ENCODE measurements around the gene SOCS4.
"Not testable (repeated sequence)": the region's sequence is repeated elsewhere in the genome, so short reads cannot be mapped to it uniquely, and the experiment has no call there.

Gene SOCS4

GRCh38 chr14:55026793-55027561, at the start of gene SOCS4, which contains the start of gene WDHD1:
TSS of gene SOCS4 (plus strand) at chr14:55027236. CDS start at chr14:55043042, 15,806 bp downstream.
TSS of gene WDHD1 (minus strand) at chr14:55027099. CDS start at chr14:55026787, 312 bp downstream.
- H3K27ac Mint-ChIP-seq: peak within 1 kb of the TSS; percentile 98
- no peaks in the 10 kb centered on the region for H3K27me3 Mint-ChIP-seq
- DNase-seq (peak; percentile 98), ATAC-seq (peak; percentile 95)
- H3K4me1 Mint-ChIP-seq: peaks cover 53% of the 10 kb centered on the region
- H3K4me3 Mint-ChIP-seq: peak within 1 kb of the TSS; percentile 84 to 94
- no peaks in the 10 kb centered on the region for H3K9me3 Mint-ChIP-seq

GRCh38 chr14:54979039-54979438, 48.0 kb upstream of the SOCS4 start:
- Mint-ChIP-seq H3K27me3 (no peaks in the 10 kb centered on the region), H3K9me3 (no peaks in the 10 kb centered on the region), H3K27ac (no peak overlapping the region), H3K4me1 (no peaks in the 10 kb centered on the region), H3K4me3 (no peak overlapping the region)
- ATAC-seq: no peak
- no peak for DNase-seq

GRCh38 chr14:54981698-54982097, 45.3 kb upstream of the SOCS4 start:
- H3K9me3 Mint-ChIP-seq: no peaks in the 10 kb centered on the region
- ATAC-seq: no peak
- H3K27ac Mint-ChIP-seq: no peak overlapping the region
- H3K4me3 Mint-ChIP-seq: no peak overlapping the region
- no peaks in the 10 kb centered on the region for H3K27me3 Mint-ChIP-seq
- no peak for DNase-seq
- no peaks in the 10 kb centered on the region for H3K4me1 Mint-ChIP-seq

GRCh38 chr14:54985156-54985555, 41.9 kb upstream of the SOCS4 start:
- no peak overlapping the region for H3K27ac Mint-ChIP-seq
- H3K27me3 Mint-ChIP-seq: no peaks in the 10 kb centered on the region
- DNase-seq (no peak), ATAC-seq (no peak)
- H3K4me1 Mint-ChIP-seq: no peaks in the 10 kb centered on the region
- H3K9me3 Mint-ChIP-seq: no peaks in the 10 kb centered on the region
- H3K4me3 Mint-ChIP-seq: no peak overlapping the region

- DNase-seq (no peak), ATAC-seq (no peak)
- Mint-ChIP-seq H3K4me3 (no peak overlapping the region), H3K27me3 (no peaks in the 10 kb centered on the region), H3K4me1 (no peaks in the 10 kb centered on the region), H3K27ac (no peak overlapping the region), H3K9me3 (no peaks in the 10 kb centered on the region)
These were observed 26.7 kb upstream of the SOCS4 start for GRCh38 chr14:55000381-55000780.

GRCh38 chr14:55005071-55005470, 22.0 kb upstream of the SOCS4 start:
- DNase-seq (no peak), ATAC-seq (no peak)
- H3K27me3 Mint-ChIP-seq: no peaks in the 10 kb centered on the region
- no peaks in the 10 kb centered on the region for H3K9me3 Mint-ChIP-seq
- H3K4me3 Mint-ChIP-seq: no peak overlapping the region
- no peak overlapping the region for H3K27ac Mint-ChIP-seq
- no peaks in the 10 kb centered on the region for H3K4me1 Mint-ChIP-seq

- H3K4me1 Mint-ChIP-seq: peaks cover under 1% of the 10 kb centered on the region
- DNase-seq (no peak), ATAC-seq (no peak)
- no peak overlapping the region for H3K27ac Mint-ChIP-seq
- no peak overlapping the region for H3K4me3 Mint-ChIP-seq
- H3K27me3 Mint-ChIP-seq: no peaks in the 10 kb centered on the region
- H3K9me3 Mint-ChIP-seq: no peaks in the 10 kb centered on the region
These were observed 12.0 kb upstream of the SOCS4 start for GRCh38 chr14:55015006-55015405.

GRCh38 chr14:55019968-55020554, 7.0 kb upstream of the SOCS4 start:
- no peak for DNase-seq
- no peak for ATAC-seq
- Mint-ChIP-seq H3K27me3 (no peaks in the 10 kb centered on the region), H3K4me1 (peaks cover 24% of the 10 kb centered on the region), H3K9me3 (no peaks in the 10 kb centered on the region), H3K27ac (no peak overlapping the region), H3K4me3 (no peak overlapping the region)

- not testable (repeated sequence) for H3K4me3 Mint-ChIP-seq
These were observed 2.7 kb upstream of the SOCS4 start for GRCh38 chr14:55024365-55024764.

GRCh38 chr14:55025948-55026347, 1.1 kb upstream of the SOCS4 start:
- H3K27me3 Mint-ChIP-seq: no peaks in the 10 kb centered on the region
- peak overlapping the region; percentile 84 to 94 for H3K4me3 Mint-ChIP-seq
- H3K9me3 Mint-ChIP-seq: no peaks in the 10 kb centered on the region
- peaks cover 57% of the 10 kb centered on the region for H3K4me1 Mint-ChIP-seq
- no peak for ATAC-seq
- DNase-seq: no peak
- peak overlapping the region in 1 of 2 donors; percentile 98 for H3K27ac Mint-ChIP-seq

More at GRCh38 chr14:55024365-55024764, 2.7 kb upstream of the SOCS4 start:
- H3K9me3 Mint-ChIP-seq, H3K27ac Mint-ChIP-seq, DNase-seq, ATAC-seq, H3K27me3 Mint-ChIP-seq: not testable (repeated sequence)
- peaks cover 53% of the 10 kb centered on the region for H3K4me1 Mint-ChIP-seq

- Mint-ChIP-seq H3K4me3 (peak overlapping the region; percentile 84 to 94), H3K27ac (peak overlapping the region; percentile 98), H3K27me3 (no peaks in the 10 kb centered on the region), H3K9me3 (no peaks in the 10 kb centered on the region), H3K4me1 (peaks cover 57% of the 10 kb centered on the region)
- ATAC-seq (no peak), DNase-seq (no peak)
These were observed 619 bp upstream of the SOCS4 start for GRCh38 chr14:55026441-55026792.

- H3K4me3 Mint-ChIP-seq: peak overlapping the region; percentile 84 to 94
- H3K27ac Mint-ChIP-seq: peak overlapping the region; percentile 45 to 98
- no peaks in the 10 kb centered on the region for H3K9me3 Mint-ChIP-seq
- no peaks in the 10 kb centered on the region for H3K27me3 Mint-ChIP-seq
- peaks cover 53% of the 10 kb centered on the region for H3K4me1 Mint-ChIP-seq
- no peak for ATAC-seq
- no peak for DNase-seq
These were observed 1.0 kb downstream of the SOCS4 start for GRCh38 chr14:55028066-55028465.

- Mint-ChIP-seq H3K27ac (peak overlapping the region; percentile 45 to 98), H3K4me3 (peak overlapping the region; percentile 84 to 94), H3K9me3 (no peaks in the 10 kb centered on the region), H3K27me3 (no peaks in the 10 kb centered on the region), H3K4me1 (peaks cover 53% of the 10 kb centered on the region)
- no peak for DNase-seq
- ATAC-seq: no peak
These were observed 1.4 kb downstream of the SOCS4 start for GRCh38 chr14:55028476-55028875.

GRCh38 chr14:55031190-55031589, 4.2 kb downstream of the SOCS4 start:
- no peak for ATAC-seq
- Mint-ChIP-seq H3K4me3 (peak overlapping the region in 1 of 2 donors; percentile 5), H3K4me1 (peaks cover 35% of the 10 kb centered on the region), H3K9me3 (no peaks in the 10 kb centered on the region), H3K27me3 (no peaks in the 10 kb centered on the region), H3K27ac (peak overlapping the region in 1 of 2 donors; percentile 15)
- no peak for DNase-seq

GRCh38 chr14:55037995-55038394, 11.0 kb downstream of the SOCS4 start:
- H3K4me3 Mint-ChIP-seq, H3K27me3 Mint-ChIP-seq, H3K4me1 Mint-ChIP-seq, ATAC-seq, H3K27ac Mint-ChIP-seq, DNase-seq, H3K9me3 Mint-ChIP-seq: not testable (repeated sequence)

GRCh38 chr14:55038708-55039107, 11.7 kb downstream of the SOCS4 start:
- H3K27me3 Mint-ChIP-seq: no peaks in the 10 kb centered on the region
- peaks cover 0 to 5% of the 10 kb centered on the region in 2 donors for H3K9me3 Mint-ChIP-seq
- H3K4me3 Mint-ChIP-seq: no peak overlapping the region
- peak overlapping the region in 1 of 2 donors; percentile 14 for H3K27ac Mint-ChIP-seq
- DNase-seq (no peak), ATAC-seq (no peak)
- no peaks in the 10 kb centered on the region for H3K4me1 Mint-ChIP-seq
